ENCODE results near the gene PRND.
A peak's percentile ranks its signal among the peaks of the same experiment; 100 is the strongest.

PRND gene

GRCh38 chr20:4709261-4710105 is 12.2 kb upstream of the PRND start:
- no peak overlapping the region for H3K4me3 ChIP-seq (ENCODE audit: low read length)
- peaks cover 11% of the 10 kb centered on the region for H3K4me1 ChIP-seq (ENCODE audit: control insufficient read depth, low read depth, low read length)
- no peaks in the 10 kb centered on the region for H3K36me3 ChIP-seq (ENCODE audit: control insufficient read depth, low read depth, low read length)
- H3K9ac ChIP-seq (ENCODE audit: low read length): no peak overlapping the region
- no peaks in the 10 kb centered on the region for H3K27me3 ChIP-seq (ENCODE audit: control insufficient read depth, insufficient read depth, low read length)
- H3K9me3 ChIP-seq (ENCODE audit: control insufficient read depth, low read depth, low read length): no peaks in the 10 kb centered on the region
- no peak overlapping the region for H3K27ac ChIP-seq (ENCODE audit: low read length)

GRCh38 chr20:4710106-4710475 is 11.6 kb upstream of the PRND start:
- Histone ChIP-seq H3K4me3 (ENCODE audit: low read length) (no peak overlapping the region), H3K4me1 (ENCODE audit: control insufficient read depth, low read depth, low read length) (peaks cover 5% of the 10 kb centered on the region), H3K27ac (ENCODE audit: low read length) (no peak overlapping the region), H3K27me3 (ENCODE audit: control insufficient read depth, insufficient read depth, low read length) (no peaks in the 10 kb centered on the region), H3K9ac (ENCODE audit: low read length) (no peak overlapping the region), H3K36me3 (ENCODE audit: control insufficient read depth, low read depth, low read length) (no peaks in the 10 kb centered on the region), H3K9me3 (ENCODE audit: control insufficient read depth, low read depth, low read length) (no peaks in the 10 kb centered on the region)

GRCh38 chr20:4711511-4711910 is 10.2 kb upstream of the PRND start:
- Histone ChIP-seq H3K27me3 (ENCODE audit: control insufficient read depth, insufficient read depth, low read length) (no peaks in the 10 kb centered on the region), H3K4me3 (ENCODE audit: low read length) (no peak overlapping the region), H3K9ac (ENCODE audit: low read length) (no peak overlapping the region), H3K4me1 (ENCODE audit: control insufficient read depth, low read depth, low read length) (no peaks in the 10 kb centered on the region), H3K27ac (ENCODE audit: low read length) (no peak overlapping the region), H3K36me3 (ENCODE audit: control insufficient read depth, low read depth, low read length) (no peaks in the 10 kb centered on the region), H3K9me3 (ENCODE audit: control insufficient read depth, low read depth, low read length) (no peaks in the 10 kb centered on the region)

DNA sequence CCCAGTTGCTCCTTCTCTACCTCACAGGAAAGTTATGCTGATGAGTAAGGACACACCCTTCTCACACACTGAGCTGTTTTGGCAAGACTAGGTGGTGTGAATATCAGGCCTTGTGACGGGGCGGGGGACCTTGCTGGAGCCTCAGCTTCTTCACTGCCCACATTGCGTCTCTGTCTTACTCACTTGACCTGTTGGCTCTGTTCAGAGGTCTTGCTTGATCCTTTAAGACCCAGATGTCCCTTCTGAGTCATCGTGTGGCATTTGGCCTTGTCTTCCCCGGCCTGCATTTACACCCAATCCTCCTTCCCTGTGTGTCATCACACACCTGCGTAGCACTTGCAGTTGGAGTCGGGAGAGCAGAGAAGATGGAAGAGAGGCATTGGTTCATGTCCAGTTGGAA is 8.3 kb upstream of the PRND start:
- Histone ChIP-seq H3K36me3 (ENCODE audit: control insufficient read depth, low read depth, low read length) (no peaks in the 10 kb centered on the region), H3K9ac (ENCODE audit: low read length) (no peak overlapping the region), H3K4me3 (ENCODE audit: low read length) (no peak overlapping the region), H3K27me3 (ENCODE audit: control insufficient read depth, insufficient read depth, low read length) (no peaks in the 10 kb centered on the region), H3K27ac (ENCODE audit: low read length) (no peak overlapping the region), H3K9me3 (ENCODE audit: control insufficient read depth, low read depth, low read length) (no peaks in the 10 kb centered on the region), H3K4me1 (ENCODE audit: control insufficient read depth, low read depth, low read length) (no peaks in the 10 kb centered on the region)

- H3K9me3 ChIP-seq (ENCODE audit: control insufficient read depth, low read depth, low read length): no peaks in the 10 kb centered on the region
- no peaks in the 10 kb centered on the region for H3K27me3 ChIP-seq (ENCODE audit: control insufficient read depth, insufficient read depth, low read length)
- no peak overlapping the region for H3K27ac ChIP-seq (ENCODE audit: low read length)
Observed at GRCh38 chr20:4714818-4715217, 6.9 kb upstream of the PRND start.

DNA sequence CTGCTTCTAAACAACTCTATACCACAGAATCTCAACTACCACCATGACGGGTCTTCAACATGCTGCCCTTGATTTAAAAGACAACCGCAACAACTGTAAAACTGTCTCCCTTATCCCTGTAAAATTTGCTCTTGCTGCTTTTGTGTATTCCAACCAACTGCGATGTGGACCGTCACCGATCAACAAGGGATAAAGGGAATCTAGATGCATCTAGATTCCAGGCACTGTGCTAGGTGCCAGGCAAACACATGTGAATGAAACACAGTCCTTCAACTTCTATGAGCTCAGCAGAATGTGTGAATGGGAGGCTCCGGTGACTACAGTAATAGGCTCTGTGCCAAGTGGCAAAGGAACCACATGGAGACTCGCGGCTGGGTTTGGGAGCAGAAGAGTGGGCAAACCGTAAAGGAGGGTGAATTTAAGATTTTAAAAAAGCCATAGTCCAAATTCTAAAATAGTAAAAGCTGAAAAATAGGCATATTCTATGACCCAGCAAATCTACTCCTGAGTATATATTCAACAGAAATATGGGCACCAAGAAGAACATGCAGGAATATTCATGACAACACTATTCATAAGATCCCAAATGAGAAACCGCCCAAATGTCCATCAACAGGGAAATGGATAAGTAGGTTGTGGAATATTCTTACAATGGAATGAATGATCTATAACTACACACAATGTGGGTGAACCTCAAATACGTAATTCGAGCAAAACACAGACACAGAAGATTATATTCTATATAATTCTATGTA is 3.7 kb upstream of the PRND start:
- Histone ChIP-seq H3K9me3 (ENCODE audit: control insufficient read depth, low read depth, low read length) (no peaks in the 10 kb centered on the region), H3K4me1 (ENCODE audit: control insufficient read depth, low read depth, low read length) (peaks cover 13% of the 10 kb centered on the region), H3K27ac (ENCODE audit: low read length) (no peak overlapping the region), H3K4me3 (ENCODE audit: low read length) (no peak overlapping the region), H3K27me3 (ENCODE audit: control insufficient read depth, insufficient read depth, low read length) (no peaks in the 10 kb centered on the region), H3K36me3 (ENCODE audit: control insufficient read depth, low read depth, low read length) (no peaks in the 10 kb centered on the region), H3K9ac (ENCODE audit: low read length) (no peak overlapping the region)

More at GRCh38 chr20:4714818-4715217, 6.9 kb upstream of the PRND start:
- Histone ChIP-seq H3K9ac (ENCODE audit: low read length) (no peak overlapping the region), H3K4me1 (ENCODE audit: control insufficient read depth, low read depth, low read length) (peaks cover 2% of the 10 kb centered on the region), H3K36me3 (ENCODE audit: control insufficient read depth, low read depth, low read length) (no peaks in the 10 kb centered on the region), H3K4me3 (ENCODE audit: low read length) (no peak overlapping the region)

DNA sequence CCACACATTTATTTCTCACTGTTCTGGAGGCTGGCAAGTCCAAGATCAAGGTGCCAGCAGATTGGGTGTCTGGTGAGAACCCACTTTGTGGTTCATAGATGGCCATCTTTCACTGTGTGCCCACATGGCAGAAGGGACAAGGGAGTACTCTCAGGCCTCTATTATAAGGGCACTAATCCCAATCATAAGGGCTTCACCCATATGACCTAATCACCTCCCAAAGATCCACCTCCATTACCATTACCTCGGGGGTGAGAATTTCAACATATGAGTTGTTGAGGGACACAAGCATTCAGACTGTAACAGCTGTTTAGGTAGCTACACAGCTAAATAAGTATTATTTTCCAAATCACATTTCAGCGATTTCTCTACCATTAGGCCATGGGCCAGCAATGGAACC is 2.5 kb upstream of the PRND start:
- no peaks in the 10 kb centered on the region for H3K36me3 ChIP-seq (ENCODE audit: control insufficient read depth, low read depth, low read length)
- H3K4me1 ChIP-seq (ENCODE audit: control insufficient read depth, low read depth, low read length): peaks cover 13% of the 10 kb centered on the region
- no peaks in the 10 kb centered on the region for H3K27me3 ChIP-seq (ENCODE audit: control insufficient read depth, insufficient read depth, low read length)
- no peak overlapping the region for H3K9ac ChIP-seq (ENCODE audit: low read length)
- no peak overlapping the region for H3K27ac ChIP-seq (ENCODE audit: low read length)
- H3K4me3 ChIP-seq (ENCODE audit: low read length): no peak overlapping the region
- no peaks in the 10 kb centered on the region for H3K9me3 ChIP-seq (ENCODE audit: control insufficient read depth, low read depth, low read length)

DNA sequence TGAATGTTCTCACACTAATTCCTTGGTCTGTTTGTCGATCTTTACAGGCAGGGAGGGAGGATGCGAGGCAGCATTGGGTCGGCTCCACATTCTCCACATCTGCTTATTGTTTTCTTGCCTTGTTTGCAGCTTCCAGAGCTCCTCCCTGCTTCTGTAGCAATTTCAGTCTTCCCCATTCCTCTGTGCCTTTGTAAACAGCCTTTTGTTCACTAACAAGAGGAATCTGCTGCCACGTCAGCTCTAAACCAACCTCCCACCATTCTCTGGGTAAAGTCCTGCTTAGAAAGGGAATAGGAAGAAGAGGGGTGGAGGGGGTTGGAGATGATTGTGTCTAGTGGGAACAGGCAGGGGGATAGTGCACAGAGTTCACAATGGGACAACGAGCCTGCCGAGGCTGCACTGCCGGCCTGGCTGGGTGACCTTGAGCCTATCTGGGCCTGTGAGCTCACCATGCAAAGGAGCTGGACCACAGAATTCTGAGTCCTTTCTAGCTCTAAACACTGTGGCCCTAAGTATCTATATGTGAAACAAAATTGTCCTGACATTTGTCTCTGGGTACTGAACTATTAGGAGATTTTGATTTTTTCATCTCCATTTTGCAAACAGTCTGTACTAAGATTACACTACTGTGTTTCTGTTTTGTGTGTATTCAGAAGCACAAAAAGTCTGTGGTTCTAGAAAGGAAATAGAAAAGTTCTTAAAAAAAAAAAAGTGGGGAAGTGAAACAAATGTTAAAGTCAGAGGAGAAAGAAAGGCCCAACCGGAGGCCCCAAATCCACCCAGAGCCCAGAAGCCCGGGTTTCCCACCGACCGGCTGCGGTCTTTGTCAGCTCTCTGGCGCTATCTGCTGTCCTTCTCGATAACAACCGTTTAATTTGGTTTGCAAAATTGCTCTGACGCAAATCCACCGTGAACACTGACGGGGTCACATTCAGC is 1.4 kb upstream of the PRND start:
- no peaks in the 10 kb centered on the region for H3K27me3 ChIP-seq (ENCODE audit: control insufficient read depth, insufficient read depth, low read length)
- H3K9me3 ChIP-seq (ENCODE audit: control insufficient read depth, low read depth, low read length): no peaks in the 10 kb centered on the region
- peak overlapping the region; percentile 19 for H3K4me3 ChIP-seq (ENCODE audit: low read length)
- no peak overlapping the region for H3K27ac ChIP-seq (ENCODE audit: low read length)
- peak overlapping the region; percentile 19 for H3K9ac ChIP-seq (ENCODE audit: low read length)
- H3K4me1 ChIP-seq (ENCODE audit: control insufficient read depth, low read depth, low read length): peaks cover 13% of the 10 kb centered on the region
- no peaks in the 10 kb centered on the region for H3K36me3 ChIP-seq (ENCODE audit: control insufficient read depth, low read depth, low read length)

- peak overlapping the region; percentile 19 for H3K4me3 ChIP-seq (ENCODE audit: low read length)
Observed at GRCh38 chr20:4720977-4721349, 746 bp upstream of the PRND start.

DNA sequence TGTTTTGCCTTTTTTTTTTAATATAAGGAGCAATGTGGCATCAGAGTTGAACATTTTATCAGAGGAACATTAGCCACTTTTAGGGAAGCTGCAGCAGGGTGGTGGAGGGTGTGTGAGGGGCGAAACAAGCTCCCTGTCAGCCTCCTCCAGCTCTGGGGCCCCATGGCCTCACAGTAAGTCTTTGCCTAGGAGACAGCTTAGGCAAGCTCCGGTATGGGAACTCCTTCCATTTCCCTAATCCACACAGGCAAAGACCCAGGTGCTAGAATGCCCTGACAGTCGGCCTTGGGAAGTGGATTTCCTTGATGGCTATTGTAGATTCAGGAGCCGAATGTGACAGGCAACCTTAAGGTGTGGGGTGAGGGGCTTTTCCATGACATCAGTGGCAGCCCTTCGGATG is 862 bp downstream of the PRND start:
- Histone ChIP-seq H3K4me1 (ENCODE audit: control insufficient read depth, low read depth, low read length) (peaks cover 13% of the 10 kb centered on the region), H3K27ac (ENCODE audit: low read length) (no peak overlapping the region), H3K27me3 (ENCODE audit: control insufficient read depth, insufficient read depth, low read length) (no peaks in the 10 kb centered on the region), H3K36me3 (ENCODE audit: control insufficient read depth, low read depth, low read length) (no peaks in the 10 kb centered on the region), H3K9me3 (ENCODE audit: control insufficient read depth, low read depth, low read length) (no peaks in the 10 kb centered on the region), H3K9ac (ENCODE audit: low read length) (no peak overlapping the region), H3K4me3 (ENCODE audit: low read length) (no peak overlapping the region)

More at GRCh38 chr20:4720977-4721349, 746 bp upstream of the PRND start:
- Histone ChIP-seq H3K4me1 (ENCODE audit: control insufficient read depth, low read depth, low read length) (peaks cover 13% of the 10 kb centered on the region), H3K36me3 (ENCODE audit: control insufficient read depth, low read depth, low read length) (no peaks in the 10 kb centered on the region), H3K27ac (ENCODE audit: low read length) (no peak overlapping the region), H3K9me3 (ENCODE audit: control insufficient read depth, low read depth, low read length) (no peaks in the 10 kb centered on the region), H3K9ac (ENCODE audit: low read length) (no peak overlapping the region), H3K27me3 (ENCODE audit: control insufficient read depth, insufficient read depth, low read length) (no peaks in the 10 kb centered on the region)

DNA sequence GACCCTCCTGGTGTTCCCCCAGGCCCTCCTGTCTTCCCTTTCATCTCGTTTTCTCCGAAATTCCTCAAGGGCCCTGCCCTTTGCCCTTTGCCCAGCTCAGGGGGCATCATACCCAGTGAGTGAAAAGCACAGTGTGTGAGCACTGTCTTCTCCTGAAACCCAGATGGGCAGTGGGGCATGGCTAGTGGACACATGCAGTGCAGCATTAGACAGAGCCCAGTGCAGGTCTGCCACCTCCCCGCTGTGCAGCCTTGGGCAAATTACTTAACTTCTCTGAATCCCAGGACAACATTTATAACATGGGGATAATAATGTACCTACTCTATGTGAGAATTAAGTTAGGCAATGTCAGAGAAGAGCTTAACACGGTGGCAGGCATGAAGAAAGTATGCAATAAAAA is 1.3 kb downstream of the PRND start:
- Histone ChIP-seq H3K9ac (ENCODE audit: low read length) (no peak overlapping the region), H3K9me3 (ENCODE audit: control insufficient read depth, low read depth, low read length) (no peaks in the 10 kb centered on the region), H3K36me3 (ENCODE audit: control insufficient read depth, low read depth, low read length) (no peaks in the 10 kb centered on the region), H3K4me3 (ENCODE audit: low read length) (no peak overlapping the region), H3K4me1 (ENCODE audit: control insufficient read depth, low read depth, low read length) (peaks cover 13% of the 10 kb centered on the region), H3K27ac (ENCODE audit: low read length) (no peak overlapping the region), H3K27me3 (ENCODE audit: control insufficient read depth, insufficient read depth, low read length) (no peaks in the 10 kb centered on the region)

Data from iPS-18a (cell line).